ENCODE measurements around the gene LRBA.

- TF ChIP-seq CTCF (IDR thresholded peaks at IDR 0.05) (no peak), REST (IDR thresholded peaks at IDR 0.05) (no peak), SMC3 (IDR thresholded peaks at IDR 0.05) (no peak), POLR2A (IDR thresholded peaks at IDR 0.05; ENCODE audit: low read length) (no peak), JUN (IDR thresholded peaks at IDR 0.05) (no peak), PBX3 (IDR thresholded peaks at IDR 0.05) (no peak), CEBPB (IDR thresholded peaks at IDR 0.05) (no peak), POLR2AphosphoS2 (conservative IDR thresholded peaks at IDR 0.05; ENCODE audit: low read length) (no peak)
Observed at GRCh38 chr4:150215601-150216000, 799.5 kb downstream of the LRBA start.

Measured in A549 (cell line).